ENCODE data around the gene SERPINA10.

The SERPINA10 gene

DNA sequence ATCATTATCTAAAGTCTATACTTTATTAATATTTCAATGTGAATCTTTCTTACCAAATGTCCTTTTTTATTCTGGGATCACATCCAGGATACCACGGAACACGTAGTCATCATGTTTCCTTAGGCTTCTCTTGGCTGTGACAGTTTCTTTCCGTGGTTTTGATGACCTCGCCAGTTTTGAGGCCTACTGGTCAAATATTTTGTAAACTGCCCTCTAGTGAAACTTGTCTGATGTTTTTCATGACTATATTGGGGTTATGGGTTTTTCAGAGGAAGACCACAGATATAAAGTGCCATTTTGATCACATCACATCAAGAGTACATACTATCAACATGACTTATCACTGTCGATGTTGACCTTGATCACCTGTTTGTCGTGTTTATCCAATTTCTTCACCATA lies 44.2 kb upstream of the SERPINA10 start:
- POLR2A ChIA-PET, result no interaction called here
- H3K4me3 ChIP-seq (ENCODE audit: low read depth, low read length), result no peak overlapping the region
- TF ChIP-seq, protein P1, sequence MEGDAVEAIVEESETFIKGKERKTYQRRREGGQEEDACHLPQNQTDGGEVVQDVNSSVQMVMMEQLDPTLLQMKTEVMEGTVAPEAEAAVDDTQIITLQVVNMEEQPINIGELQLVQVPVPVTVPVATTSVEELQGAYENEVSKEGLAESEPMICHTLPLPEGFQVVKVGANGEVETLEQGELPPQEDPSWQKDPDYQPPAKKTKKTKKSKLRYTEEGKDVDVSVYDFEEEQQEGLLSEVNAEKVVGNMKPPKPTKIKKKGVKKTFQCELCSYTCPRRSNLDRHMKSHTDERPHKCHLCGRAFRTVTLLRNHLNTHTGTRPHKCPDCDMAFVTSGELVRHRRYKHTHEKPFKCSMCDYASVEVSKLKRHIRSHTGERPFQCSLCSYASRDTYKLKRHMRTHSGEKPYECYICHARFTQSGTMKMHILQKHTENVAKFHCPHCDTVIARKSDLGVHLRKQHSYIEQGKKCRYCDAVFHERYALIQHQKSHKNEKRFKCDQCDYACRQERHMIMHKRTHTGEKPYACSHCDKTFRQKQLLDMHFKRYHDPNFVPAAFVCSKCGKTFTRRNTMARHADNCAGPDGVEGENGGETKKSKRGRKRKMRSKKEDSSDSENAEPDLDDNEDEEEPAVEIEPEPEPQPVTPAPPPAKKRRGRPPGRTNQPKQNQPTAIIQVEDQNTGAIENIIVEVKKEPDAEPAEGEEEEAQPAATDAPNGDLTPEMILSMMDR (IDR thresholded peaks at IDR 0.05; ENCODE audit: insufficient read depth, low read length, missing control alignments), result no peak
- CTCF ChIA-PET, result interaction anchor here (1.5 kb wide), 1 partner anchor 97 kb away, joined by 4 read pairs; no protein-coding TSS in a partner anchor
- DNase-seq (ENCODE audit: low read depth, low spot score), result no peak

DNA sequence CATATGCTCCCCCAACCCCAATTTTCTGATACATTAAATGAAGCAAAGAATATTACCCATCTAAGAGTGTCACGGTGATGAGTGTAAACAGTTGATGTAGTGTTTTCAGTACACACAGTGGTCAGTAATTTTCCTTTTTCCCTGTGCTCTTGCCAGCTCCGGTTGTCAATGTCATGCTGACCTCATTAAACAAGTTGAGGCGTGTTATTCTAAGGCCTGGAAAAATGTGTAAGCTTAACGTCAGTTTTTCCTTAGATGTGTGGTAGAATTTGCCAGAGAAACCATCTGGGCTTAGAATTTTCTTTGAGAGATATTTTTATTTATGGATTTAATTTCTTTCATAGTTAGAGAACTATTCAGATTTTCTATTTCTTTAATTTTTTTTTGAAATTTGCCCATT lies 41.8 kb upstream of the SERPINA10 start:
- ChIA-PET POLR2A (no interaction called here), CTCF (interaction anchor here (1.1 to 1.3 kb wide), 2 partner anchors 10 to 151 kb away, joined by 3 read pairs; no protein-coding TSS in a partner anchor)
- TF ChIP-seq, protein P1 (IDR thresholded peaks at IDR 0.05; ENCODE audit: insufficient read depth, low read length, missing control alignments), result no peak
- DNase-seq (ENCODE audit: low read depth, low spot score), result no peak
- H3K4me3 ChIP-seq (ENCODE audit: low read depth, low read length), result no peak overlapping the region

DNA sequence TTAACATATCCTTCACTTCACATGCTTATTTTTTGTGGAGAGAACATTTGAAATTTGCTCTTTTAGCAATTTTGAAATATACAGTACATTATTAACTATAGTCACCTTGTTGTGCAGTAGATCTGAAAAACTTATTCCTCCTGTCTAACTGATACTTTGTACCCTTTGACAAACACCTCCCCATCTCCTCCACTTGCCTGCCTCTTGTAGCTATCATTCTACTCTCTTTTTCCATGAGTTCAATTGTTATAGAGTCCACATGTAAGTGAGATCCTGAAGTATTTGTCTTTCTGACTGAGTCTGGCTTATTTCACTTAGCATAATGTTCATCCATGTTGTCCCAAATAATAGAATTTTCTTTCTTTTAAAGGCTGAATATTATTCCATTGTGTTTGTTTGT lies 39.5 kb upstream of the SERPINA10 start:
- ChIA-PET POLR2A (no interaction called here), CTCF (no interaction called here)

DNA sequence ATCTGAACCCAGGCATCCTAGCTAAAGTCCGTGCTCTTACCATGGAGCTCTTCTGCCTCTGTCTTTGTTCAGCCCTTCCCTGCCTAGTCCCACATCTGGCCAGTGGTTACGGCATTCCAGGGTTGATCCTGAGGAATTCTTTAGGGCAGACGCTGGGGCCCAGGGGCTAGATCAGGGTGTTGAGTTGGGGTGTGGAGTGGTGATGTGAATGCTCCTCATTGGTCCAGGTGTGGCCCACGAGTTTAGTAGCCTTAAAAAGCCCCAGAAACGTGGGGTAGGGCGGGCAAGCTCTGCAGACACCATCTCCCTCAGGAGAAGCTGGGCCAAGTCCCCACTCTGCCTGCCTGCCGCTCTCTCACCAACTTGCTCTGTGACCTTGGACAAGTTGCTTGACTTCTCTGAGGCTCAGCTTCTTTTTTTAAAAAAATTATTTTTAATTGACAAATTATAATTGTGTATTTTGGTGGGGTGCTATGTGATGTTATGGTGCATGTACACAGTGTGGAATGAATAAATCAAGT lies 39.1 kb upstream of the SERPINA10 start:
- TF ChIP-seq, protein P1 (IDR thresholded peaks at IDR 0.05; ENCODE audit: insufficient read depth, low read length, missing control alignments), result no peak

More for the DNA sequence above, 39.5 kb upstream of the SERPINA10 start:
- TF ChIP-seq, protein P1 (IDR thresholded peaks at IDR 0.05; ENCODE audit: insufficient read depth, low read length, missing control alignments), result no peak
- DNase-seq (ENCODE audit: low read depth, low spot score), result no peak
- no peak overlapping the region for H3K4me3 ChIP-seq (ENCODE audit: low read depth, low read length)

DNA sequence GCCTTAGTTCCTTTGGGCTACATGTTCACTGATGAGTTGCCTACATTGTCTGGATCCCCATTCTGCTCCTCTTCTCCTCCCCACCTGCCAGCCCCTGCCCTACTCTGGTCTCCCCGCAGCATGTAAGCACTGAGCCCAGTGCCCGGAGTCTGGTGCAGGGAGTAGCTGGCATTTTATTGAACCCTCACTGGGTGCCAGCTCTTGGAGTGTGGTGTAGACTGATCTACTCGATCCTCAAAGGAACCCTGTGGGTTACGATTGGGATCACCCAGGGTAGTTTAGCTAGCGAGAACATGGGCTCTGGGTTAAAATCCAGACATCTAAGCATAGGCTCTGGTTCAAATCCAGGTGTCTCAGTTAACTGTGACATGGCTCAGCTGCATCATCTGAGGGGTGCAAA lies 38.4 kb upstream of the SERPINA10 start:
- TF ChIP-seq, protein P1 (IDR thresholded peaks at IDR 0.05; ENCODE audit: insufficient read depth, low read length, missing control alignments), result no peak
- no peak overlapping the region for H3K4me3 ChIP-seq (ENCODE audit: low read depth, low read length)
- ChIA-PET POLR2A (no interaction called here), CTCF (no interaction called here)
- no peak for DNase-seq (ENCODE audit: low read depth, low spot score)

More for the DNA sequence above, 39.1 kb upstream of the SERPINA10 start:
- CTCF ChIA-PET, result no interaction called here
- POLR2A ChIA-PET, result no interaction called here
- no peak for DNase-seq (ENCODE audit: low read depth, low spot score)
- no peak overlapping the region for H3K4me3 ChIP-seq (ENCODE audit: low read depth, low read length)

DNA sequence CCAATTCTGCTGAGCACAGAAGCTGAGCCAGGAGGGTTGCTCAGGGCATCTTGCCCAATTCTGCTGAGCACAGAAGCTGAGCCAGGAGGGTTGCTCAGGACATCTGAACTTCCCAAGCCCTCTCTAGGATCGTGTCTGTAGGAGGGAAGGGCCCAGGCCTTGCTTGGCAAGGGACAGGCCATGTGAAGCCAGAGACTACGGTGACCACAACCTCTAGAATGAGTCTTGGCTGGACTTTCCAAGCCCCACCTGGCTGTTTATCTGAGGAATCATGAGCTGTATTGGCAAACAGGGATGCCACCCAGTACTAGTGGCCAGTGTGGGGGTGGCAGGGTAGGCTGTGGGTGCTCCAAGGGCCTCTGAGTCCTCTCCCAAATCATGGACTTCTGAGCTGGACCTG lies 37.8 kb upstream of the SERPINA10 start:
- TF ChIP-seq, protein P1 (IDR thresholded peaks at IDR 0.05; ENCODE audit: insufficient read depth, low read length, missing control alignments), result no peak
- H3K4me3 ChIP-seq (ENCODE audit: low read depth, low read length), result no peak overlapping the region
- CTCF ChIA-PET, result no interaction called here
- POLR2A ChIA-PET, result no interaction called here
- no peak for DNase-seq (ENCODE audit: low read depth, low spot score)
